Memory B cell (primary cell): ENCODE data around the gene ZNF385C.
"Not testable (repeated sequence)": the region's sequence is repeated elsewhere in the genome, so short reads cannot be mapped to it uniquely, and the experiment has no call there.

Source experiments
- ATAC-seq: fragments of 150-1000 bp; cut with Tn5 transposase; 2 replicates; pipeline ENCODE4 v1.10.0; 2021; ENCODE audit warnings: low read depth, mild to moderate bottlenecking, moderate library complexity
- DNase-seq, 2 donors: peaks; one replicate each; pipeline ENCODE4 v3.0.0; 2022; ENCODE audit warnings: low spot score in 2 of 2
- H3K27ac Mint-ChIP-seq: one replicate; pipeline ENCODE4 v1.8.0; 2022; ENCODE audit warnings: mild to moderate bottlenecking, moderate library complexity, mixed read lengths
- H3K27me3 Mint-ChIP-seq: one replicate; pipeline ENCODE4 v1.8.0; 2022; ENCODE audit warnings: mixed read lengths
- H3K36me3 Mint-ChIP-seq: one replicate; pipeline ENCODE4 v1.8.0; 2022; ENCODE audit warnings: mild to moderate bottlenecking, mixed read lengths
- H3K4me1 Mint-ChIP-seq: one replicate; pipeline ENCODE4 v1.8.0; 2022; ENCODE audit warnings: mixed read lengths
- H3K4me3 Mint-ChIP-seq: one replicate; pipeline ENCODE4 v1.8.0; 2022; ENCODE audit warnings: mild to moderate bottlenecking, moderate library complexity, mixed read lengths
- H3K9me3 Mint-ChIP-seq: one replicate; pipeline ENCODE4 v1.8.0; 2022; ENCODE audit warnings: mixed read lengths

The ZNF385C gene, protein sequence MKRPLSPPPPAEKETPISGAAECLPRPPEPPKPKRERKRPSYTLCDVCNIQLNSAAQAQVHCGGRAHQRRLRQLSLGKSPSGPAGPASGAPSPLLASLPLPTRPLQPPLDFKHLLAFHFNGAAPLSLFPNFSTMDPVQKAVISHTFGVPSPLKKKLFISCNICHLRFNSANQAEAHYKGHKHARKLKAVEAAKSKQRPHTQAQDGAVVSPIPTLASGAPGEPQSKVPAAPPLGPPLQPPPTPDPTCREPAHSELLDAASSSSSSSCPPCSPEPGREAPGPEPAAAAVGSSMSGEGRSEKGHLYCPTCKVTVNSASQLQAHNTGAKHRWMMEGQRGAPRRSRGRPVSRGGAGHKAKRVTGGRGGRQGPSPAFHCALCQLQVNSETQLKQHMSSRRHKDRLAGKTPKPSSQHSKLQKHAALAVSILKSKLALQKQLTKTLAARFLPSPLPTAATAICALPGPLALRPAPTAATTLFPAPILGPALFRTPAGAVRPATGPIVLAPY

DNA sequence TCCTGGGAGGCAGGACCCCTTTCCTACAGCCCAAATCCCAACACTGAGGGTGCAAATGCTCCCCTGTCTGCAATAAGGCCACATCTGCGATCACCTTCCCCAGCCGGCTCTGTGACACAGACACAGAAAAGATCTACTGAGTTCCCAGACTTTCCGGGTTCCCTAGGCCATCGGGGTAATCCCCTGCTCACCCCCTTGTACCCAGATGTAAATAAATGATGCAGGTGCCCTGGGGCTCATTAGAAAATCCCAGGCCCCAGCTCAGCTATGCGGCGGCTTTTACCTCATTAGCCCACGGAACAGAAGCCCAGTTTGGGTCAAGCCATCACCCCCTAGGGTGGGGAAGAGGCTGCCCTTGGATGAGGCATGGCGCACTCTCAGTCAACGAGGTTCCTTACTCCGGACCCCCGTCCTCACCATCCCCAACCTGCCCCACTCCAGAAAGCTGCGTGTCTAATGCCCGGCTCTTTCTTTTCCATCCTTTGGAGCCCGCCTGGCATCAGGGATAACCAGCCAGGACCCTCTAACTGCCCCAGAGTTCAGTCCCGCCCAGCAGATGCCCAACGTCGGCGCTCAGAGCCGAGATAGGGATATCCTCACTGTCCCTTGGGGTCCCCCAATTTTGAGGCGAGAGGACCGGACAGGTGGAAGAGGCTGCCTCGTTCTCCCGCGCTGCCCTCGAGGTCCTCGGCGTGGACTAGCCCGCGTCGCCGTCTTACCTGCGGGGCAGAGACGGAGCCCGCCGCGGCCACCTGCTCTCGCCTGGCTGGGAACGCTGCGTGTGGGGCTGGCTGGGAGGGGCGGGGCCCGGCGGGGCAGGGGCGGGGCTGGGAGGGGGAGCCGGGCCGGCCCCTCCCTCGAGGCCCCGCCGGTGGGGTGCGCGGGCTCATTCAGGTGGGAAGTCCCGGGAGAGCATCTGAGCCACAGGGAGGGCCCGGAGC, at the start of gene ZNF385C:
Gene ZNF385C (minus strand): TSS at position 783 of the 941 bp plus-strand sequence. CDS start 35,417 bp downstream, outside the sequence.
- Mint-ChIP-seq H3K27ac (peak within 1 kb of the TSS; percentile 84), H3K9me3 (no peaks in the 10 kb centered on the region), H3K27me3 (peaks cover 4% of the 10 kb centered on the region), H3K4me3 (peak within 1 kb of the TSS; percentile 80), H3K36me3 (no peaks in the 10 kb centered on the region), H3K4me1 (peaks cover 10% of the 10 kb centered on the region)
- ATAC-seq: peak; percentile 79
- DNase-seq: peak in 1 of 2 donors; percentile 47

DNA sequence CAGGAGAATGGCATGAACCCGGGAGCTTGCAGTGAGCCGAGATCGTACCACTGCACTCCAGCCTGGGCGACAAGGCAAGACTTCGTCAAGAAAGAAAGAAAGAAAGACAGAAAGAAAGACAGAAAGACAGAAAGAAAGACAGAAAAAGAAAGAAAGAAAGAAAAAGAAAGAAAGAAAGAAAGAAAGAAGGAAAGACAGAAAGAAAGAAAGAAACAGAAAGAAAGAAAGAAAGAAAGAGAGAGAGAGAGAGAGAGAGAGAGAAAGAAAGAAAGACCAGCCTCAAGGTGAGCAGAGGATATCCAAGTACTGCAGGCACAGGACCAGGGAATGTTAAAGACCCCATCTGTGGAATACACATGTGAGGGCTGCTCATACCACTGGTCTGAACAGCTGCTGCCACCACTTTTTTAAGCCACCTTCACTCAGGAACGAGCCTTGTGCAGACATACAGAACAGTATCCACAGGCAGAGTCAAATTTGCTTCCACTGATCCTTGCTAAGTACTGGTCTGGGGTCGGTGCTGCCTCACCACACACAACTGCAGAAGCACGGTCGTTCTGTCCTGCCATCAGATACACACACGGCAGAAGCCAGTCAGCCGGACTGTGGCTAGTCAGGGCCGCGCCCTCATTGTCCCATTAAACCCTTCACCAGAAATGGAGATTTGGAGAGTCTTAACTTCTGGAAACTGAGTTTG, 48.8 kb upstream of the ZNF385C start:
- no peak for DNase-seq
- Mint-ChIP-seq H3K9me3 (no peaks in the 10 kb centered on the region), H3K27ac (peak overlapping the region; percentile 46), H3K27me3 (no peaks in the 10 kb centered on the region), H3K36me3 (peaks cover 16% of the 10 kb centered on the region), H3K4me3 (no peak overlapping the region), H3K4me1 (peaks cover 19% of the 10 kb centered on the region)
- no peak for ATAC-seq

DNA sequence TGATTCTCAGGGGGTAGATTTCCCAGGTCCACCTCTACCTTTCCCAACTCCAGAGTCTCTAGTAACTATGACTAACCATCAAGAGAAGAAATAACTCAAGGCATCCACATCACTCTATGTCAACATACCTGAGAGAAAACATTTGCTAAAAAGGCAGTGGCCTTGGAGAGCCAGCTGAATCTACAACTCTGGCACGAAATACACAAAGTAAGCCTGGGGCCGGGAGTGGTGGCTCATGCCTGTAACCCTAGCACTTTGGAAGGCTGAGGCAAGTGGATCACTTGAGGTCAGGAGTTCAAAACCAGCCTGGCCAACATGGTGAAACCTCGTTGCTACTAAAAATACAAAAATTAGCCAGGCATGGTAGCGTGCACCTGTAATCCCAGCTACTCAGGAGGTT, 44.9 kb upstream of the ZNF385C start:
- not testable (repeated sequence) for H3K4me3 Mint-ChIP-seq, H3K9me3 Mint-ChIP-seq, DNase-seq, ATAC-seq, H3K27ac Mint-ChIP-seq, H3K27me3 Mint-ChIP-seq
- peaks cover 19% of the 10 kb centered on the region for H3K4me1 Mint-ChIP-seq
- H3K36me3 Mint-ChIP-seq: peaks cover 17% of the 10 kb centered on the region

DNA sequence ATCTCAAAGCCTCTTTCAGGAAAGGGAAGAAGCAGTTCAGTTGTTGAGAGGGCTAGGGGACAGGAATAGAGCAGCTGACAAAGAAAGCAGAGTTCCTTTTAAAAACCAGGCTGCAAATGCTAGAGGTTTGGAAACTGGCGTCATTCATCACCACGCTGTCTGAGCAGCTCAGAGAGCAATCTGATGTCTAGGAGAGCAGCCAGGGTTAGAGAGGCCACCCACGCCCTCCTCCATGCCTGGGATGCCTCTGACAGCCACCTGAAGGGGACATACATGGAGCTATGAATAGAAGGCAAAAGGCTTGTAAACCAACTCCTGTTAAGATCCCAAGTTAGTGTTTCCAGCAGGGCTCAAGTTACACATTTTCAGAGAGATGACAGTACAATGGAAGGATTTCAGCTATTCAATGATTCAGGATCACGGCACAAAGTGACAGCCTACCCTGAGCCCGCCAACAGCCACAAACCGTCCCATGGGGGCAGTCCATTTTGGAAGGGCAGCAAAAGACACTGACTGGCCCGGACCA, 44.2 kb upstream of the ZNF385C start:
- no peak overlapping the region for H3K4me3 Mint-ChIP-seq
- no peaks in the 10 kb centered on the region for H3K9me3 Mint-ChIP-seq
- no peak overlapping the region for H3K27ac Mint-ChIP-seq

DNA sequence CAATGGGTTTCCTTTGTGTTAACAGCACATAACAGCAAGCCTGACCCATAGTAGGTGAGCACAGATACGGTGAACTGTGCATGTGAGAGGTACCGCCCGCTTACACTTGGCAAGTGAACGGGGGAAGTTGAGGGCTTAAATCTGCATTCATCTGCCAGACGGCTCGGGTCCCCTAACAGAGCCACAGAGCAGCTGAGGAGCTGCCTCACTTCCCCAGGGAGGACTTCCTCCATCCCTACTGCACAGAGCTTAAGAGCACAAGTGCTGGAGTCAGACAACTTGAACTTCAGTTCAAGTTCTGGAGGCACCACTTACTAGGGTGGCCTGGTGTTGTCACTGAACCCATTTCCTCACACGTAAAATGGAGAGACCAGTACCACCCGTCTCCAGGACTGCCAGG, 43.1 kb upstream of the ZNF385C start:
- Mint-ChIP-seq H3K9me3 (no peaks in the 10 kb centered on the region), H3K36me3 (peaks cover 11% of the 10 kb centered on the region), H3K27me3 (no peaks in the 10 kb centered on the region), H3K4me1 (peaks cover 20% of the 10 kb centered on the region), H3K27ac (no peak overlapping the region), H3K4me3 (no peak overlapping the region)
- ATAC-seq (no peak), DNase-seq (no peak)

More for the DNA sequence above, 44.2 kb upstream of the ZNF385C start:
- peaks cover 20% of the 10 kb centered on the region for H3K4me1 Mint-ChIP-seq
- H3K27me3 Mint-ChIP-seq: no peaks in the 10 kb centered on the region
- ATAC-seq (no peak), DNase-seq (no peak)
- peaks cover 15% of the 10 kb centered on the region for H3K36me3 Mint-ChIP-seq

DNA sequence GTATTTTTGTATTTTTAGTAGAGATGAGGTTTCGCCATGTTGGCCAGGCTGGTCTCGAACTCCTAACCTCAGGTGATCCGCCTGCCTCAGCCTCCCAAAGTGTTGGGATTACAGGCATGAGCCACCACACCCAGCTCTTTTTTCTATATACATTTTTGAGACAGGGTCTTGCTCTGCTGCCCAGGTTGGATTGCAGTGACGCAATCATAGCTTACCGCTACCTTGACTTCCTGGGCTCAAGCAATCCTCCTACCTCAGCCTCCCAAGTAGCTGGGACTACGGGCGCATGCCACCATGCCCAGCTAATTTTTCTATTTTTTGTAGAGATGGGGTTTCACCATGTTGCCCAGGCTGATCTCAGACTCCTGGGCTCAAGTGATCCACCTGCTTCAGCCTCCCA, 42.4 kb upstream of the ZNF385C start:
- H3K4me1 Mint-ChIP-seq: peaks cover 26% of the 10 kb centered on the region
- not testable (repeated sequence) for H3K9me3 Mint-ChIP-seq, H3K4me3 Mint-ChIP-seq, DNase-seq, H3K27ac Mint-ChIP-seq, ATAC-seq, H3K27me3 Mint-ChIP-seq
- peaks cover 14% of the 10 kb centered on the region for H3K36me3 Mint-ChIP-seq

DNA sequence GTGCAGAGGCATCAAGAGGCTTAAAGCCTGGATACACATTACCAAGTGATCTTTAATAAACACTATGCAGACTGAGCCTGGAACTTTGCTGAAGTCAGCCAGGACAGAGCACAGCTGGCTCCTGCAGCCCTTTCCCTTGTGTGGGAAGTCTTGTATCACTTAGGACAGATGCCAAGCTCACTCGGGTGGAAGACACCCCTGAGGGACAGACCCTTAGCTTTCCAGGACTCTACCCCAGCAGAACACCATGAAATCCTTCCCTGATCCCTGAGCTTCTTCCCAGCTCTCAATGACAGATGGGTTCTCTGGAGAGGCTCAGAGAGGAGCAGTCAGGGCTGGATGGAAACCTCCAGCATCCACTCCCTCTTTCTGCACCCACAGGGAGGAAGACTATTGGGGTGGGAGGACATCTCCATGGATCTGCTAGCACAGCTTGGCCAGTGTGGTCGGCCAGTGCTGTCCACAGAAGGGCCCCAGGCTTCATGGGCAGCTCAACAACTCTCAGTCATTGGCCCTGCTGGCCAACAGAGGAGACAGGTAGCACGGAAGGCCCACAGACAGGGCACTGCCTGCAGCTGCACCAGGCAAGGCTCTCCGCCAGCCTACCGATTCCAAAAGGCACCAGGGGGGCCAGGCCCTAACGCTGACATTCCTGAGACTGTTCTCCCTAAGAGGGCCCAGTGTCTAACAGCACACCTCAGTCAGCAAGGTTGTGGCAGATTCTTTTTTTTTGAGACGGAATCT, 40.6 kb upstream of the ZNF385C start:
- H3K36me3 Mint-ChIP-seq: peaks cover 14% of the 10 kb centered on the region
- no peak overlapping the region for H3K27ac Mint-ChIP-seq
- H3K27me3 Mint-ChIP-seq: no peaks in the 10 kb centered on the region
- H3K9me3 Mint-ChIP-seq: no peaks in the 10 kb centered on the region
- no peak for DNase-seq
- no peak for ATAC-seq
- H3K4me1 Mint-ChIP-seq: peaks cover 28% of the 10 kb centered on the region
- no peak overlapping the region for H3K4me3 Mint-ChIP-seq

DNA sequence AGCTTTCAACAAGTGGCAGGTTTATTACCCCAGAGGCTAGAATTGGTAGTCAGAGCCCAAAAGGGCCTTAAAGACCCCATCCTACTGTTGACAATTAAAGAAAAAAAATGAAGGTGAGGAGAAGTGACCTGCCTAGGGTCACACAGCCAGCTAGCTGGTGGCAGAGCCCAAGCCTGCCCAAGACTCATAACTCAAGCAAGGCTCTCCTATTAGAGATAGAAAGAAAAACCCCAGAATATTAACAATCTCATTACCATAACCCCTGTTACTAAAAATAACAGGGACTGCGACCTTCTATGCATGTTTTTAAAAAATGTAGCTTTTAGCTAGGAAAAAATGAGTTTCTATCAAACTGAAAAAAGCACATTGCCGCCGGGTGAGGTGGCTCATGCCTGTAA, 38.4 kb upstream of the ZNF385C start:
- Mint-ChIP-seq H3K4me3 (no peak overlapping the region), H3K27me3 (no peaks in the 10 kb centered on the region), H3K9me3 (no peaks in the 10 kb centered on the region), H3K27ac (peak overlapping the region; percentile 75), H3K36me3 (peaks cover 7% of the 10 kb centered on the region), H3K4me1 (peaks cover 43% of the 10 kb centered on the region)
- ATAC-seq (no peak), DNase-seq (no peak)

DNA sequence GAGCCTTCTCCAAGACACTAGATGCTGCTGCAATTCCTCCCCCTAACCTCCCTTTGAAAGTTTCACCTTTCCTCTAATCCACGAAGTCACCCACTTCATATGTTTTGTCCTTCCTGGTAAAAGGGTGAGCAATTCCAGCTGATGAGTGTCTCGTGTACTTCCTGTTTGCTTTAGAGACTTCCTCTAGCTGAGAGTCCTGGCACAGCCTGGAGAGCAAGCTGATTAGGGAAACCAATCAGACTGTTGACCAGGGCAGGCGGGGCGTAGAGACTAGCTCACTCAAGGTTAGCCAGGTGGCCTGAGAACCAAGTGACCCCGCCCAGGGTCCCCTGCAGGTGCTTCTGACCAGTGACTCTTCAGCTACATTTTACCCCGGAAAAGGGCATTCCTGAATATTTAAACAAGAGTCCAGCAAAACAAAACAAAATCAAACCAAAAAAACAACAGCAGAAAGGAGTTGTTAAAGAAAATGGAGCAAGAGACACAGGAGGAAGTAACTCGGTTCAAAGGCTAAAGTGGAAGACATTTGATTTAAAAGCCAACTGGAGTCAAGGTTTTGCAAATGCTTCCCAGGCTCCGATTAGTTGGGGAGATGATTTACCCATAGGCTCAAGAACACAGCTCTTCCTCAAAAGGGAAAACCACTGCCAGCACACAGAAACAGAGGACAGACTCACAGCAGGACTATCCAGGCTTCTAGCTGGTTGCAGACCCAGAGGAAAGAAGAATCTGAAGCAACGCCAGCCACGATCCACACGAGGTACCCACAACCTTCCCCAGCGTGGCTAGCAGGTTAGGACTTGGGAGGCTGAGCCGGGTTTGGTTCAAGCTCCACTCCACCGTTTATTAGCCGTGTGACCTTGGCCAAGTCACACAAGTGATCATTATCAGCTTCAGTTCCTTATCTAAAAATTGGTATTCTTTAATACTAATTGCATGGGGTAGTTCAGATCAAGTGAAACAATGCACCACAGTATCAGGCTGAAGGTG, 37.7 kb upstream of the ZNF385C start:
- peak overlapping the region; percentile 47 for H3K4me3 Mint-ChIP-seq
- no peaks in the 10 kb centered on the region for H3K9me3 Mint-ChIP-seq
- DNase-seq: no peak
- H3K27me3 Mint-ChIP-seq: no peaks in the 10 kb centered on the region
- H3K36me3 Mint-ChIP-seq: peaks cover 8% of the 10 kb centered on the region
- peaks cover 42% of the 10 kb centered on the region for H3K4me1 Mint-ChIP-seq
- ATAC-seq: no peak
- H3K27ac Mint-ChIP-seq: peak overlapping the region; percentile 75

DNA sequence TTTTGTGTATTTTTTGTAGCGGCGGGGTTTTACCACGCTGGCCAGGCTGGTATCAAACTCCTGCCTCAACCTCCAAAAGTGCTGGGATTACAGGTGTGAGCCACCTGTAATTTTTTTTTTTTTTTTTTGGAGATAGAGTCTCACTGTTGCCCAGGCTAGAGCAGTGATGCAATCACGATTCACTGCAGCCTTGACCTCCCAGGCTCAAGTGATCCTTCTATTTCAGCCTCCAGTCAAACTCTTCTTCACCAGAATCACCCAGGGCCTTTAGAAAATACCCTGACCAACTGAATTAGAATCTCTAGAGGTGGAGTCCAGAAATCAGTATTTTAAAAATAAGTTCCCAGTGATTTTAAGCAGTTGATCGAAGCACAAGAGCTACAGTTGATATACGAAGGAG, 36.9 kb upstream of the ZNF385C start:
- H3K36me3 Mint-ChIP-seq: peaks cover 11% of the 10 kb centered on the region
- H3K9me3 Mint-ChIP-seq: no peaks in the 10 kb centered on the region
- peaks cover 47% of the 10 kb centered on the region for H3K4me1 Mint-ChIP-seq
- no peak overlapping the region for H3K4me3 Mint-ChIP-seq
- H3K27ac Mint-ChIP-seq: peak overlapping the region; percentile 75
- H3K27me3 Mint-ChIP-seq: no peaks in the 10 kb centered on the region
- DNase-seq (no peak), ATAC-seq (no peak)

DNA sequence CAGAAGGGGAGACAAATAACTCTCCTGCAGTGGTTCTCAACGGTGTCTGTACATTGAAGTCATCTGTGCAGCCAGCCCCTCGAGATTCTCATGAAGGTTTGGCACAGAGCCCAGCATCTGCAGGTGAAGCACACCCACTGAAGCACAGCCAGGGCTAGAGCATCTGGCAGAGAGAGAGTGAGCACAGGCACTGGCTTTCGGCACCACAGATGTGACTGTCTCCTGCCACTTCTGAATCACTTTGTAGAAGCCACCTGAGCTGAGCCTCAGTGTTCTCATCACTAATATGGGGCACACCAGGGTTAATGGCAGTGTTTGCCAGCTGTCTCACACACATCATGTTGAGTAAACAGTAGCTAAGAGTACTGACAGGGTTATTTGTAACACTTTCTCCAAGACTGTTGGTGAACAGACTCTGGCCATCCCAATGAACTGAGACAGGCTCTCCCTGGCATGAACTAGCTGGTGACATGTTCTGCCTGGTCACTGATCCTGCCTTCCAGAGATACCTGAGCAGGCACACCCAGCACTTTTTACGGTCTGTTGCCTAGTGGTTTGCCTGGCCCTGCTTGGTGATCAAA, 35.3 kb upstream of the ZNF385C start:
- Mint-ChIP-seq H3K4me3 (peak overlapping the region; percentile 41), H3K4me1 (peaks cover 45% of the 10 kb centered on the region), H3K27me3 (no peaks in the 10 kb centered on the region), H3K27ac (peak overlapping the region; percentile 77), H3K9me3 (no peaks in the 10 kb centered on the region), H3K36me3 (peaks cover 12% of the 10 kb centered on the region)
- ATAC-seq: peak; percentile 94
- peak; percentile 63 to 73 for DNase-seq

DNA sequence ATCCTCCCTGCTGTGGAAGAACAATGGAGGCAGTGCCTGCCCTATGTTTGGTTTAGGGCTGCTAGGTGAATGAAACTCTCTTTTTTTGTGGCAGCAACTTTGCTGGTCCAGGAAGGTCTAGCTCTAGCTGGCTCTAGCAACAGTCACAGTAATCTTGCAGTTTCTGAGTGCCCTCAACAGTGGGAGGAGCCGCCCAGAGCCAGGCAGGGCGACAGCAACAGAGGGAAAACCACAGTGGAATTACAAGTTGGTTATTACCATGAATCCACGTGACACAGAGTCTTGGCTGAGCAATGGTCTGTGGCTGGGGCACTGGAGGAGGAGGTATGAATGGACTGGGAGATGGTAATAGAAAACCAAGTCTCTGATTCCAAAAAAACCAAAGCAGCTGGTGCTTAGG, 34.7 kb upstream of the ZNF385C start:
- H3K36me3 Mint-ChIP-seq: peaks cover 17% of the 10 kb centered on the region

More for the DNA sequence above, 34.7 kb upstream of the ZNF385C start:
- peak overlapping the region; percentile 41 for H3K4me3 Mint-ChIP-seq
- ATAC-seq (peak; percentile 38), DNase-seq (no peak)
- peaks cover 42% of the 10 kb centered on the region for H3K4me1 Mint-ChIP-seq
- no peaks in the 10 kb centered on the region for H3K9me3 Mint-ChIP-seq
- peak overlapping the region; percentile 77 for H3K27ac Mint-ChIP-seq
- H3K27me3 Mint-ChIP-seq: no peaks in the 10 kb centered on the region
